ENCODE results near the gene ADM5.

The ADM5 gene

GRCh38 chr19:49689133-49690078 lies at the start of gene ADM5:
TSS of gene ADM5 (plus strand) at chr19:49689594. CDS start at chr19:49689838, 244 bp downstream.
- DNase-seq, result no peak

GRCh38 chr19:49640113-49640898 lies 49.1 kb upstream of the ADM5 start, which contains the start of gene RRAS:
TSS of gene RRAS (minus strand) at chr19:49640143. CDS start at chr19:49640098, 45 bp downstream.
- peak; percentile 100 for DNase-seq

GRCh38 chr19:49641688-49642491 lies 47.5 kb upstream of the ADM5 start, which contains the start of gene SCAF1:
TSS of gene SCAF1 (plus strand) at chr19:49642209. CDS start at chr19:49645027, 2,818 bp downstream.
- DNase-seq, result peak; percentile 82 to 96

GRCh38 chr19:49642492-49643035 lies 46.8 kb upstream of the ADM5 start:
- no peak for DNase-seq

- no peak for DNase-seq
Measured at GRCh38 chr19:49643466-49643865, 45.9 kb upstream of the ADM5 start.

GRCh38 chr19:49645592-49645991 lies 43.8 kb upstream of the ADM5 start:
- no peak for DNase-seq

GRCh38 chr19:49645995-49646394 lies 43.4 kb upstream of the ADM5 start:
- no peak for DNase-seq

- no peak for DNase-seq
Measured at GRCh38 chr19:49646586-49646985, 42.8 kb upstream of the ADM5 start.

GRCh38 chr19:49651029-49651819 lies 38.2 kb upstream of the ADM5 start:
- DNase-seq, result no peak

GRCh38 chr19:49651820-49652550 lies 37.4 kb upstream of the ADM5 start:
- no peak for DNase-seq

GRCh38 chr19:49652551-49653465 lies 36.6 kb upstream of the ADM5 start:
- no peak for DNase-seq

- DNase-seq, result no peak
Measured at GRCh38 chr19:49653466-49653806, 36.0 kb upstream of the ADM5 start.

GRCh38 chr19:49654581-49654980 lies 34.8 kb upstream of the ADM5 start:
- DNase-seq, result no peak

GRCh38 chr19:49655570-49656455 lies 33.6 kb upstream of the ADM5 start:
- DNase-seq, result no peak

- no peak for DNase-seq
Measured at GRCh38 chr19:49656456-49657109, 32.8 kb upstream of the ADM5 start.

- DNase-seq, result no peak
Measured at GRCh38 chr19:49657493-49658138, 31.8 kb upstream of the ADM5 start.

- no peak for DNase-seq
Measured at GRCh38 chr19:49658139-49658517, 31.3 kb upstream of the ADM5 start.

Measured in SW 1271 (cell line).